Common myeloid progenitor, CD34-positive (primary cell): ENCODE results near the gene RUNDC3A.
"Not testable (repeated sequence)": the region's sequence is repeated elsewhere in the genome, so short reads cannot be mapped to it uniquely, and the experiment has no call there.

Experiments used
- CTCF ChIA-PET: fragments of 350-600 bp; sonication (Branson Sonifier 250); formaldehyde crosslinking; loops from one replicate; lab custom pipeline; 2021; ENCODE audit warnings: antibody characterized with exemption; lab: Charles Lee
- POLR2A ChIA-PET: fragments of 350-600 bp; sonication (Branson Sonifier 250); formaldehyde crosslinking; loops from one replicate; lab custom pipeline; 2021; ENCODE audit warnings: antibody characterized with exemption; lab: Charles Lee
- DNase-seq, 3 donors: peaks; one replicate each; pipeline versions ENCODE4 v3.0.0 to v3.0.0-alpha.2; 2013
- H3K27ac ChIP-seq, 2 experiments: 1 replicate in 1 of 2; 2 replicates in 1 of 2; pipeline ENCODE4 v1.7.0; 2013; ENCODE audit warnings: inconsistent platforms in 2 of 2, low read length in 2 of 2, mild to moderate bottlenecking in 2 of 2, low read depth in 1 of 2, moderate library complexity in 1 of 2; ENCODE audit not compliant: severe bottlenecking in 2 of 2, insufficient read depth in 1 of 2, poor library complexity in 1 of 2
- H3K27me3 ChIP-seq, 5 experiments: replicated peaks in 2 of 5; 1 replicate in 3 of 5; 2 replicates in 2 of 5; pipeline versions ENCODE4 v1.6.1 to v1.7.0; 2013; ENCODE audit warnings: low read length in 4 of 5, mild to moderate bottlenecking in 2 of 5, moderate library complexity in 2 of 5, inconsistent platforms in 1 of 5; ENCODE audit not compliant: insufficient read depth in 5 of 5, control insufficient read depth in 4 of 5
- H3K36me3 ChIP-seq, 4 experiments: 1 replicate in 2 of 4; 2 replicates in 2 of 4; pipeline versions ENCODE4 v1.6.1 to v1.7.0; 2013; ENCODE audit warnings: low read length in 3 of 4, control low read depth in 1 of 4, mild to moderate bottlenecking in 1 of 4; ENCODE audit not compliant: control insufficient read depth in 4 of 4, insufficient read depth in 4 of 4
- H3K4me1 ChIP-seq, 4 experiments: 1 replicate in 3 of 4; 2 replicates in 1 of 4; pipeline versions ENCODE4 v1.6.1 to v1.7.1; 2013; ENCODE audit warnings: low read length in 3 of 4, mild to moderate bottlenecking in 3 of 4, control low read depth in 1 of 4, inconsistent platforms in 1 of 4, moderate library complexity in 1 of 4; ENCODE audit not compliant: control insufficient read depth in 4 of 4, insufficient read depth in 4 of 4; ENCODE audit errors: control extremely low read depth in 1 of 4
- H3K4me3 ChIP-seq, 7 experiments: 1 replicate in 4 of 7; 2 replicates in 3 of 7; pipeline versions ENCODE4 v1.5.1 to v1.7.0; 2013; ENCODE audit warnings: mild to moderate bottlenecking in 7 of 7, low read length in 6 of 7, moderate library complexity in 6 of 7, inconsistent platforms in 2 of 7, low read depth in 2 of 7, control low read depth in 1 of 7; ENCODE audit not compliant: insufficient read depth in 4 of 7, control insufficient read depth in 1 of 7; ENCODE audit errors: extremely low read depth in 1 of 7
- H3K9me3 ChIP-seq, 5 experiments: 1 replicate in 4 of 5; 2 replicates in 1 of 5; pipeline versions ENCODE4 v1.6.1 to v1.7.1; 2013; ENCODE audit warnings: low read length in 4 of 5, mild to moderate bottlenecking in 2 of 5, inconsistent platforms in 1 of 5, low read depth in 1 of 5, moderate library complexity in 1 of 5; ENCODE audit not compliant: control insufficient read depth in 4 of 5, insufficient read depth in 2 of 5; ENCODE audit errors: control extremely low read depth in 1 of 5
- WGBS: methylation state at CpG from one replicate; pipeline ENCODE4 v1.1.5; 2013; ENCODE audit not compliant: insufficient coverage; 5-methylcytosine and 5-hydroxymethylcytosine counted together

The RUNDC3A gene

DNA sequence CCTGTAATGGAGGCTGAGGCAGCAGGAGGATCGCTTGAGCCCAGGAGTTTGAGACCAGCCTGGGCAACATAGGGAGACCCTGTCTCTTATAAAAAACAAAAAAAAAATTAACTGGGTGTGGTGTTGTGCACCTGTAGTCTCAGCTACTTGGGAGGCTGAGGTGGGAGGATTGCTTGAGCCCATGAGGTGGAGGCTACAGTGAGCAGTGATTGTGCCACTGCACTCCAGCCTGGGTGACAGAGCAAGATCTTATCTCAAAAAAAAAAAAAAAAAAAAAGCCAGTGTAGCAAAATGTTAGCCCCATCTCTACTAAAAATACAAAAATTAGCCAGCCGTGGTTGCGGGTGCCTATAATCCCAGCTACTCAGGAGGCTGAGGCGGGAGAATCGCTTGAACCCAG, 21.9 kb downstream of the RUNDC3A start:
- H3K36me3 ChIP-seq, H3K4me3 ChIP-seq, DNase-seq, H3K27me3 ChIP-seq, H3K9me3 ChIP-seq, H3K27ac ChIP-seq: not testable (repeated sequence)
- CTCF ChIA-PET: interaction anchor here (0.7 to 4.9 kb wide), 14 partner anchors 10 to 128 kb away, joined by 3 to 67 read pairs (median 6); partner anchors contain the start of gene GRN
- POLR2A ChIA-PET: interaction anchor here (1.0 kb wide), 1 partner anchor 130 kb away, joined by 3 read pairs; no protein-coding TSS in a partner anchor
- H3K4me1 ChIP-seq: peaks cover 4 to 18% (median 15%) of the 10 kb centered on the region in 4 experiments
- WGBS: no CpG with 5 or more reads among the region's 5 CpGs

GRCh38 chr17:44331249-44331760, 22.9 kb downstream of the RUNDC3A start:
- Histone ChIP-seq H3K4me1 (peaks cover 4 to 12% (median 6%) of the 10 kb centered on the region in 4 experiments), H3K9me3 (no peaks in the 10 kb centered on the region), H3K27me3 (no peaks in the 10 kb centered on the region), H3K4me3 (peak overlapping the region in 2 of 7 experiments; percentile 24 to 42), H3K27ac (no peak overlapping the region), H3K36me3 (no peaks in the 10 kb centered on the region)
- ChIA-PET CTCF (interaction anchor here (0.7 to 4.9 kb wide), 19 partner anchors 10 to 147 kb away, joined by 3 to 67 read pairs (median 4); partner anchors contain the start of genes GRN and UBTF), POLR2A (interaction anchor here (0.6 to 1.0 kb wide), 2 partner anchors 131 to 155 kb away, joined by 3 to 10 read pairs; no protein-coding TSS in a partner anchor)
- DNase-seq: peak; percentile 75 to 83 (median 79)
- WGBS: 3% methylated on average over 5 of the region's 7 CpGs

DNA sequence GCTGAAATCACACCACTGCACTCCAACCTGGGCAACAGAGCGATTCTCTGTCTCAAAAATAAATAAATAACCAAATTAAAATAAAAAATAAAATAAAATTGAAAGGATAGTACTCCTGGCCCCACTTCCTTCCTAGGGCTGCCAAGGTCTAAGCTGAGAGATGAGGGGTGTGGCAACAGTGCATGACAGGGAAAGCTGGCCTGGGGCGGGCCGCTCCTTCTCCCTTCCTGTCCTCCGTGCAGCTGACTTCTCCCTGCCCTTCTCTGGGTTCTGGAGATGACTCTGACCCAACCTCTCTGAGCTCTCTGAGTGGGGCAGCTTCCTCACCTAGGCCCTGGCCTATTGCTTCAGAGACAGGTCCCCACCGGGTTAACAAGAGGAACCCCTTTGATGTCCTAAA, 25.0 kb downstream of the RUNDC3A start:
- Histone ChIP-seq H3K9me3 (no peaks in the 10 kb centered on the region), H3K27ac (no peak overlapping the region), H3K4me1 (peaks cover 3 to 10% (median 4%) of the 10 kb centered on the region in 4 experiments), H3K4me3 (no peak overlapping the region), H3K36me3 (no peaks in the 10 kb centered on the region), H3K27me3 (no peaks in the 10 kb centered on the region)
- ChIA-PET POLR2A (interaction anchor here (1.4 kb wide), 1 partner anchor 12 kb away, joined by 3 read pairs; the partner anchor contains the start of gene GRN), CTCF (interaction anchor here (0.6 to 4.9 kb wide), 10 partner anchors 8 to 292 kb away, joined by 3 to 67 read pairs (median 6); partner anchors contain the start of genes GRN and UBTF)
- no peak for DNase-seq
- 70% methylated on average over 4 of the region's 5 CpGs for WGBS

DNA sequence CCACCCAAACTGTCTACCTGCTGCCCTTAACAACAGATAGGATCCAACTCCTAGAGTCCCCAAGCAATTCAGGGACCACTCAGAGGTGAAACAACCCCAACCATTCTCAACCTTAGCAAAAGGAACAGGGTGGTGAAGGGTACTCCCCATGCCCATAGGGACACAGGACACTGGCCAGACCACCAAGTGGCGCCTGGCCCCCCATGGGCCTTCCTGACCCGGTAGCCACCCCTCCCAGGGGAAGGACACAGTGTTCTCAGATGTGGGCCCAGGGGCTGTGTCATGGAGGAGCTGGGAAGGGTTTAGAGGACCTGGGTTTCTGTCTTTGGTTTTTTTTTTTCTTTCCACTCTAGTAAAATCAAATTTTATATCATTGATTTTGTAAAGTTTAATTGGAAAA, 25.9 kb downstream of the RUNDC3A start:
- Histone ChIP-seq H3K36me3 (no peaks in the 10 kb centered on the region), H3K4me1 (peaks cover 3 to 10% (median 4%) of the 10 kb centered on the region in 4 experiments), H3K9me3 (no peaks in the 10 kb centered on the region), H3K4me3 (no peak overlapping the region), H3K27me3 (no peaks in the 10 kb centered on the region), H3K27ac (no peak overlapping the region)
- DNase-seq: no peak
- no CpG with 5 or more reads among the region's 2 CpGs for WGBS
- ChIA-PET CTCF (interaction anchor here (1.3 to 4.9 kb wide), 8 partner anchors 10 to 123 kb away, joined by 3 to 67 read pairs (median 10); partner anchors contain the start of genes GRN and UBTF), POLR2A (interaction anchor here (1.3 kb wide), 1 partner anchor 11 kb away, joined by 3 read pairs; the partner anchor contains the start of gene GRN)

DNA sequence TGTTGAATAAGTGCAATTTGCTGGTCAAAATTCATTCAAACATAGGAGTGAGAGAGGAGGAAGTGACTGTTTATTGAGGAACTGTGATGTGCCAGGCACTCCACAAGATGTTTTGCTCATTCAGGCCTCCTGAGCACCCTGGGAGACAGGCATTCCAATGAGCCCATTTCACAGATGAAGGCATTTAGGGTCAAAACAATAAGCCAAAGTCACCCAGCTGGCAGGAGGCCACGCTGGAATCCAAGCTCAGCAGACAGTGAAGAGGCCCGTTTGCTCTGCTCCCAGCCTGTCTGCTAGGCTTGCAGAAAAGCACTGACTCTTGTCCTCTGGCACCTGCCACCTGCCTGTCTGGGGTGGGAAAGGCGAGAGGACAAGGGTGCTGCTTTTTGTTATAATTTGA, 26.3 kb downstream of the RUNDC3A start:
- H3K4me3 ChIP-seq: no peak overlapping the region

DNA sequence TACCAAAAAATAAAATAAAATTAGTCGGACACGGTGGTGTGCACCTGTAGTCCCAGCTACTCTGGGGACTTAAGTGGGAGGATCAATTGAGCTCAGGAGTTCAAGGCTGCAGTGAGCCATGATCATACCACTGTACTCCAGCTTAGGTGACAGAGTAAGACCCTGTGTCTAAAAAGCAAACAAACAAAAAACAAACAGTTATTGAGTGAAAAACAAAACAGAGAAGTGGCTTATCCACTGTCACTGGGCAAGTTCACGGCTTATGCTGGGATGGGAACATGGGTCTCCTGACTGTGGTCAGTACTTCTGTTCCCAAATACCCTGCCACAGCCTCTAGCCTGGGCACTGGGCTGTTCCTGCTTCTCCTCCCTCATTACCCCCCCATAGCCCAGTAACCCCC, 27.2 kb downstream of the RUNDC3A start:
- no peak for DNase-seq
- Histone ChIP-seq H3K4me3 (no peak overlapping the region), H3K27ac (no peak overlapping the region), H3K27me3 (no peaks in the 10 kb centered on the region), H3K4me1 (peaks cover 3 to 10% (median 4%) of the 10 kb centered on the region in 4 experiments), H3K36me3 (no peaks in the 10 kb centered on the region), H3K9me3 (no peaks in the 10 kb centered on the region)
- POLR2A ChIA-PET: no interaction called here
- WGBS: 93% methylated on average over 3 of the region's 3 CpGs
- CTCF ChIA-PET: interaction anchor here (0.6 to 2.7 kb wide), 7 partner anchors 9 to 126 kb away, joined by 3 to 13 read pairs (median 5); partner anchors contain the start of gene GRN

More for the DNA sequence above, 26.3 kb downstream of the RUNDC3A start:
- Histone ChIP-seq H3K4me1 (peaks cover 3 to 10% (median 4%) of the 10 kb centered on the region in 4 experiments), H3K27me3 (no peaks in the 10 kb centered on the region), H3K9me3 (no peaks in the 10 kb centered on the region), H3K36me3 (no peaks in the 10 kb centered on the region), H3K27ac (no peak overlapping the region)
- POLR2A ChIA-PET: interaction anchor here (1.3 kb wide), 1 partner anchor 10 kb away, joined by 3 read pairs; the partner anchor contains the start of gene GRN
- WGBS: 90% methylated on average over 3 of the region's 3 CpGs
- DNase-seq: no peak
- CTCF ChIA-PET: interaction anchor here (1.3 to 2.7 kb wide), 4 partner anchors 11 to 113 kb away, joined by 3 to 13 read pairs (median 4); partner anchors contain the start of gene GRN

- no peaks in the 10 kb centered on the region for H3K27me3 ChIP-seq
- WGBS: 82% methylated on average over 4 of the region's 5 CpGs
Measured at GRCh38 chr17:44335968-44336367, 27.6 kb downstream of the RUNDC3A start.

More at GRCh38 chr17:44335968-44336367, 27.6 kb downstream of the RUNDC3A start:
- ChIA-PET CTCF (interaction anchor here (0.6 to 2.7 kb wide), 7 partner anchors 9 to 126 kb away, joined by 3 to 13 read pairs (median 5); partner anchors contain the start of gene GRN), POLR2A (no interaction called here)
- no peak overlapping the region for H3K27ac ChIP-seq
- peaks cover 3 to 8% (median 4%) of the 10 kb centered on the region in 4 experiments for H3K4me1 ChIP-seq
- no peak for DNase-seq
- H3K9me3 ChIP-seq: no peaks in the 10 kb centered on the region
- no peak overlapping the region for H3K4me3 ChIP-seq
- no peaks in the 10 kb centered on the region for H3K36me3 ChIP-seq
